A549 (cell line): ENCODE results near the gene C12orf42. TPM values are rescaled to one million over a fixed set of nuclear protein-coding genes. Genes with fewer than 3 reads are reported as not detected.

ENCODE experiments used
- ATAC-seq, 2 experiments: fragments of 200-7000 bp in 1 of 2; fragments of >200 bp in 1 of 2; cut with Nextera tagmentation in 1 of 2; cut with Tn5 transposase in 1 of 2; 3 replicates each; pipeline versions ENCODE4 v1.8.0 to v1.9.1; 2018 to 2020; ENCODE audit warnings: mild to moderate bottlenecking in 1 of 2, moderate library complexity in 1 of 2
- CTCF ChIA-PET: fragments of 300-600 bp; sonication (Branson Sonifier 250); formaldehyde crosslinking; extraction: SDS; loops from one replicate; lab custom pipeline; 2021; ENCODE audit warnings: antibody characterized with exemption, inconsistent platforms; lab: Yijun Ruan, JAX
- POLR2A ChIA-PET: fragments of 350-600 bp; formaldehyde crosslinking; extraction: SDS; loops from one replicate; lab custom pipeline; 2021; ENCODE audit warnings: antibody characterized with exemption, inconsistent platforms; lab: Yijun Ruan, JAX
- DNase-seq, 2 experiments: peaks; one replicate each; pipeline versions ENCODE4 v3.0.0 to v3.0.0-alpha.2; 2011 to 2016; ENCODE audit warnings: low read depth in 1 of 2, low spot score in 1 of 2
- FAIRE-seq: peaks from 2 replicates; lab custom pipeline; 2011; peaks lifted over from hg19 to GRCh38; lab: Jason Lieb, UNC
- H3K27ac ChIP-seq, 2 experiments: fragments of >200 bp; sonication (Bioruptor Twin); formaldehyde crosslinking; 3 replicates each; pipeline ENCODE4 v1.5.1; 2016 to 2017
- H3K4me1 ChIP-seq: fragments of >200 bp; sonication (Bioruptor Twin); formaldehyde crosslinking; 3 replicates; pipeline ENCODE4 v1.6.1; 2016
- H3K4me2 ChIP-seq: fragments of >200 bp; sonication (Bioruptor Twin); formaldehyde crosslinking; 3 replicates; pipeline ENCODE4 v1.6.1; 2016
- H3K4me3 ChIP-seq: fragments of >200 bp; sonication (Bioruptor Twin); formaldehyde crosslinking; 3 replicates; pipeline ENCODE4 v1.5.1; 2016
- H3K9me3 ChIP-seq: fragments of >200 bp; sonication (Bioruptor Twin); formaldehyde crosslinking; 3 replicates; pipeline ENCODE4 v1.6.1; 2016
- CHD4 ChIP-seq: fragments of 200-600 bp; sonication (generic); IDR thresholded peaks from 2 replicates; pipeline ENCODE4 v1.6.1; 2016; ENCODE audit warnings: antibody characterized with exemption, mild to moderate bottlenecking, borderline replicate concordance
- EHF ChIP-seq: fragments of 250-450 bp; sonication (Bioruptor Pico); IDR thresholded peaks from 2 replicates; pipeline ENCODE4 v1.5.0; 2020; ENCODE audit warnings: mild to moderate bottlenecking
- EHMT2 ChIP-seq: fragments of 200-600 bp; sonication (generic); IDR thresholded peaks from 2 replicates; pipeline ENCODE4 v1.6.1; 2016; ENCODE audit warnings: antibody characterized with exemption, low read depth, mild to moderate bottlenecking, moderate library complexity
- ESRRA ChIP-seq: fragments of 150-350 bp; IDR thresholded peaks from 2 replicates; pipeline ENCODE4 v1.6.1; 2014; ENCODE audit warnings: mild to moderate bottlenecking, low read length, borderline replicate concordance
- FOSB ChIP-seq: fragments of 250-450 bp; sonication (Bioruptor Pico); IDR thresholded peaks from 2 replicates; pipeline ENCODE4 v1.5.0; 2020; ENCODE audit warnings: mild to moderate bottlenecking, moderate library complexity
- JUNB ChIP-seq: fragments of >200 bp; sonication (Bioruptor Twin); formaldehyde crosslinking; IDR thresholded peaks from 2 replicates; pipeline ENCODE4 v1.6.1; 2016
- KDM1A ChIP-seq: fragments of 200-600 bp; sonication (generic); IDR thresholded peaks from 2 replicates; pipeline ENCODE4 v1.6.1; 2016; ENCODE audit warnings: low read depth, mild to moderate bottlenecking
- MAFK ChIP-seq: fragments of 450-650 bp; IDR thresholded peaks from 2 replicates; pipeline ENCODE4 v1.6.1; 2014; ENCODE audit not compliant: partially characterized antibody
- NFE2L2 ChIP-seq: fragments of 150-350 bp; conservative IDR thresholded peaks from 2 replicates; pipeline ENCODE4 v1.6.1; 2014; ENCODE audit warnings: low read length
- PBX3 ChIP-seq: IDR thresholded peaks from 2 replicates; pipeline ENCODE4 v1.6.1; 2012
- RAD21 ChIP-seq, 2 experiments: fragments of >200 bp in 1 of 2; sonication (Bioruptor Twin) in 1 of 2; formaldehyde crosslinking in 1 of 2; IDR thresholded peaks in 1 of 2; conservative IDR thresholded peaks in 1 of 2; 2 replicates in 1 of 2; 3 replicates in 1 of 2; pipeline ENCODE4 v1.6.1; 2012 to 2018; ENCODE audit warnings: inconsistent platforms in 1 of 2
- RNF2 ChIP-seq: fragments of 200-600 bp; sonication (generic); IDR thresholded peaks from 2 replicates; pipeline ENCODE4 v1.6.1; 2016; ENCODE audit warnings: low read depth, mild to moderate bottlenecking, antibody characterized with exemption, moderate library complexity, borderline replicate concordance
- SREBF2 ChIP-seq: fragments of 450-650 bp; IDR thresholded peaks from 2 replicates; pipeline ENCODE4 v1.6.1; 2014; ENCODE audit warnings: mild to moderate bottlenecking, moderate library complexity
- ZC3H11A ChIP-seq: fragments of 450-650 bp; IDR thresholded peaks from 2 replicates; pipeline ENCODE4 v1.6.1; 2014; ENCODE audit warnings: antibody characterized with exemption, mild to moderate bottlenecking
- ZSCAN20 ChIP-seq: fragments of 250-450 bp; sonication (Bioruptor Pico); IDR thresholded peaks from 2 replicates; pipeline ENCODE4 v1.8.0; 2022; ENCODE audit warnings: mild to moderate bottlenecking, moderate library complexity
- WGBS: methylation state at CpG from one replicate; pipeline ENCODE4 v1.1.6; 2017; ENCODE audit errors: missing lambda C conversion rate; 5-methylcytosine and 5-hydroxymethylcytosine counted together
- polyA plus RNA-seq, 4 experiments: library from polyadenylated mRNA; depleted of rRNA in 3 of 4; stranded (reverse); fragments of >200 nt; fragmentation: RNase III in 1 of 4; extraction: RNeasy Plus Mini Kit Qiagen cat#74134 plus additional on column Dnase treatment in 1 of 4; gene quantifications; 2 replicates in 3 of 4; 3 replicates in 1 of 4; pipeline ENCODE4 v1.2.3, GENCODE V29; 2011 to 2017
- TF ChIP-seq, protein P1 (sequence below): fragments of >200 bp; sonication (Bioruptor Twin); formaldehyde crosslinking; IDR thresholded peaks from 3 replicates; pipeline ENCODE4 v1.5.1; 2016

Gene C12orf42
- polyA plus RNA-seq, 2 of the 4 experiments (the other 2 are of a cell fraction) = not detected

DNA sequence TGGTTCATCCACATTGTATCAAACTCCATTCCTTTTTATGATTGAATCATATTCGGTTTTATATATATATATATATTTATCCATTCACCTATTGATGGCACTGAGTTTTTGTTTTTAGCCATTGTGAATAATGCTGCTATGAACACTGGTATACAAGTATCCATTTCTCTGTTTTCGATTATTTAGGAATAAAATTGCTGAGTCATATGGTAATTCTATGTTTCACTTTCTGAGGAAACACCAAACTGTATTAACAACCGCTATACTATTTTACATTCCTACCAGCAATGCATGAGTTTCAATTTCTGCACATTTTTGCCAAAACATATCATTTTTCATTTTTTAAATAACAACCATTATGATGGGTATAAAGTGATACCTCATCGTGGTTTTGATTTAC is 104.7 kb downstream of the C12orf42 start:
- WGBS = 47% methylated on average over 4 of the region's 4 CpGs
- no peak for FAIRE-seq
- no peak overlapping the region for H3K27ac ChIP-seq
- ChIA-PET CTCF (no interaction called here), POLR2A (no interaction called here)
- no peak for DNase-seq
- peaks cover 4% of the 10 kb centered on the region; the same call in 1 of the 3 replicates for H3K9me3 ChIP-seq
- TF ChIP-seq ZC3H11A = no peak
- peak; percentile 84 for TF ChIP-seq NFE2L2
- TF ChIP-seq EHF (CRISPR knock-in tag) = no peak
- TF ChIP-seq MAFK = peak; percentile 90
- H3K4me2 ChIP-seq = 0 out of 3 replicates have a peak overlapping the region, but pooled peaks have one; percentile 12
- no peaks in the 10 kb centered on the region for H3K4me1 ChIP-seq
- no peak for ATAC-seq
- no peak overlapping the region for H3K4me3 ChIP-seq

DNA sequence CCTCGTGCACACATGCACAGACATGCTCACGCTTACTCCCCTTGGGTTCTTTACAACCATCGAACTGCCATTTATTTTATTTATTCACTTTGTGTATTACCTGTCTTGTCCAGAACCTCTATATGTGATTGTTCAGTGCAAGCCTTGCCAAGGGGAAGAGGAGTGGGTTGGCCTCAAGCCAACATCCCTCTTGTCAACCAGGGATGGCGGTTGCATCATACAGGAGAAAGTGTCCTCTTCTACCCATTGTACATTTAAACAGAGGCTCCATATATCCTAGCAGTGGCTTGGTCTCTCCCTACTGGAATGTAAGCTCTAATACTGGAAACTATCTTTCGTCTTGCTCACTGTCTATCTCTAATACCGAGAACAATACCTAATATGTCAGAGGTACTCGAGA is 108.4 kb downstream of the C12orf42 start:
- peaks cover 4% of the 10 kb centered on the region; the same call in 1 of the 3 replicates for H3K9me3 ChIP-seq
- H3K4me2 ChIP-seq = no peak overlapping the region
- WGBS = 21% methylated on average over 7 of the region's 7 CpGs
- TF ChIP-seq ZSCAN20 (CRISPR knock-in tag) (no peak), ESRRA (no peak)
- no peak overlapping the region for H3K4me3 ChIP-seq
- H3K27ac ChIP-seq = no peak overlapping the region
- CTCF ChIA-PET = no interaction called here
- DNase-seq = no peak
- FAIRE-seq = no peak
- POLR2A ChIA-PET = no interaction called here
- no peak for ATAC-seq
- no peaks in the 10 kb centered on the region for H3K4me1 ChIP-seq

- WGBS = 4% methylated on average over 3 of the region's 3 CpGs
- Histone ChIP-seq H3K4me3 (no peak overlapping the region), H3K27ac (no peak overlapping the region), H3K4me1 (no peaks in the 10 kb centered on the region), H3K4me2 (no peak overlapping the region), H3K9me3 (no peaks in the 10 kb centered on the region)
- no peak for DNase-seq
- POLR2A ChIA-PET = no interaction called here
- CTCF ChIA-PET = no interaction called here
- FAIRE-seq = no peak
- no peak for TF ChIP-seq EHF (CRISPR knock-in tag)
- no peak for TF ChIP-seq EHMT2
- TF ChIP-seq KDM1A = no peak
- no peak for TF ChIP-seq FOSB (CRISPR knock-in tag)
- no peak for TF ChIP-seq RNF2
- no peak for TF ChIP-seq SREBF2
- TF ChIP-seq ZSCAN20 (CRISPR knock-in tag) = no peak
- no peak for TF ChIP-seq RAD21 (conservative IDR thresholded peaks at IDR 0.05 in 1 of 2, IDR thresholded peaks at IDR 0.05 in 1 of 2)
- ATAC-seq = no peak
Measured at GRCh38 chr12:103386451-103386850, 109.3 kb downstream of the C12orf42 start.

- ATAC-seq = no peak
- FAIRE-seq = no peak
- WGBS = 0% methylated on average over 1 of the region's 1 CpG
- CTCF ChIA-PET = interaction anchor here (1.9 kb wide), 1 partner anchor 165 kb away, joined by 5 read pairs; no protein-coding TSS in a partner anchor
- no peak for DNase-seq
- Histone ChIP-seq H3K9me3 (no peaks in the 10 kb centered on the region), H3K4me2 (no peak overlapping the region), H3K27ac (no peak overlapping the region), H3K4me3 (no peak overlapping the region), H3K4me1 (no peaks in the 10 kb centered on the region)
- POLR2A ChIA-PET = no interaction called here
- TF ChIP-seq PBX3 = no peak
- TF ChIP-seq, protein P1, sequence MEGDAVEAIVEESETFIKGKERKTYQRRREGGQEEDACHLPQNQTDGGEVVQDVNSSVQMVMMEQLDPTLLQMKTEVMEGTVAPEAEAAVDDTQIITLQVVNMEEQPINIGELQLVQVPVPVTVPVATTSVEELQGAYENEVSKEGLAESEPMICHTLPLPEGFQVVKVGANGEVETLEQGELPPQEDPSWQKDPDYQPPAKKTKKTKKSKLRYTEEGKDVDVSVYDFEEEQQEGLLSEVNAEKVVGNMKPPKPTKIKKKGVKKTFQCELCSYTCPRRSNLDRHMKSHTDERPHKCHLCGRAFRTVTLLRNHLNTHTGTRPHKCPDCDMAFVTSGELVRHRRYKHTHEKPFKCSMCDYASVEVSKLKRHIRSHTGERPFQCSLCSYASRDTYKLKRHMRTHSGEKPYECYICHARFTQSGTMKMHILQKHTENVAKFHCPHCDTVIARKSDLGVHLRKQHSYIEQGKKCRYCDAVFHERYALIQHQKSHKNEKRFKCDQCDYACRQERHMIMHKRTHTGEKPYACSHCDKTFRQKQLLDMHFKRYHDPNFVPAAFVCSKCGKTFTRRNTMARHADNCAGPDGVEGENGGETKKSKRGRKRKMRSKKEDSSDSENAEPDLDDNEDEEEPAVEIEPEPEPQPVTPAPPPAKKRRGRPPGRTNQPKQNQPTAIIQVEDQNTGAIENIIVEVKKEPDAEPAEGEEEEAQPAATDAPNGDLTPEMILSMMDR = no peak
- no peak for TF ChIP-seq CHD4
- no peak for TF ChIP-seq ZSCAN20 (CRISPR knock-in tag)
- TF ChIP-seq MAFK = no peak
- TF ChIP-seq JUNB = no peak
Measured at GRCh38 chr12:103382736-103383346, 112.9 kb downstream of the C12orf42 start.
